SK-N-MC (cell line): ENCODE measurements around the gene SIL1.

Experiments used
- EZH2 ChIP-seq: fragments of 200-600 bp; sonication (generic); IDR thresholded peaks from one replicate; pipeline ENCODE4 v1.6.1; 2017; ENCODE audit warnings: antibody characterized with exemption
- FOXP2 ChIP-seq: optimal IDR thresholded peaks from 2 replicates; pipeline ENCODE3; 2011; ENCODE audit warnings: mild to moderate bottlenecking, moderate library complexity; ENCODE audit not compliant: insufficient read depth; ENCODE audit errors: extremely low read length, control extremely low read depth
- POLR2AphosphoS5 ChIP-seq: IDR thresholded peaks from 2 replicates; pipeline ENCODE4 v1.6.1; 2012; ENCODE audit warnings: mild to moderate bottlenecking, low read depth, low read length, borderline replicate concordance

DNA sequence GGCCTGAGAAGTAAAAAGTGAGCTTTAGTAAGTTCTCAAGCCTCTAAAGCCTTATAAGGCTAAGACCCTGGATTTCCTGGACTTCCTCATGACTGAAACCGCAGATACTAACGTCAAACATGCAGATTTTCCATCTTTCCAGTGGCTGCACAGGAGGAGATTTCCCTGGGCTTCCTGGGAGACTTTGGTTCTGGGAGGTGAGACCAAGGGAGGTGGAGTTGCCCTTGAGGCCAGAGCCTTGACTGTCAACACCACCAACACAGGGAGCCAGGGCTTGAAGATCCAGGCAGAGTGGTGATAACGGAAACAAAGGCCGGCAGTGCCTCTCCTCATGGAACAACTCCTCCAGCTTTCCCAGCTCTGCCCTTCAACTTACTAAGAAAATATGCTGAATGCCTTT lies 178.3 kb downstream of the SIL1 start:
- TF ChIP-seq POLR2AphosphoS5, result no peak
- TF ChIP-seq EZH2, result no peak
- TF ChIP-seq FOXP2, result no peak
